ACHN (cell line): ENCODE data around the gene ARVCF.

Source experiments
- DNase-seq: peaks from one replicate; pipeline ENCODE4 v3.0.0-alpha.2; 2015
- in situ Hi-C: cut with HindIII; loops from 2 replicates; pipeline ENCODE4 v1.10.0; 2017; ENCODE audit warnings: low sequenced_read_pairs, low pct_ligation_motif_present, low pct_unique_long_range_greater_than_20kb

ARVCF gene

GRCh38 chr22:20016734-20017621 is at the start of gene ARVCF:
Gene ARVCF (minus strand): TSS chr22:20016823. CDS start chr22:19990794, 26,029 bp downstream.
- DNase-seq, result peak; percentile 84
- in situ Hi-C loops, result no loop called here

GRCh38 chr22:20065896-20066616 is 49.4 kb upstream of the ARVCF start:
- DNase-seq, result no peak
- in situ Hi-C loops, result no loop called here

- DNase-seq, result no peak
- in situ Hi-C loops, result no loop called here
Measured at GRCh38 chr22:20064545-20065262, 48.1 kb upstream of the ARVCF start.

- in situ Hi-C loops, result no loop called here
Measured at GRCh38 chr22:20064140-20064480, 47.5 kb upstream of the ARVCF start.

GRCh38 chr22:20063271-20064139 is 46.9 kb upstream of the ARVCF start:
- in situ Hi-C loops, result no loop called here
- DNase-seq, result no peak

More at GRCh38 chr22:20064140-20064480, 47.5 kb upstream of the ARVCF start:
- DNase-seq, result no peak

- in situ Hi-C loops, result no loop called here
- DNase-seq, result peak; percentile 65
Measured at GRCh38 chr22:20062766-20063083, 46.1 kb upstream of the ARVCF start.

- DNase-seq, result no peak
- in situ Hi-C loops, result no loop called here
Measured at GRCh38 chr22:20062043-20062765, 45.6 kb upstream of the ARVCF start.

- peak; percentile 48 for DNase-seq
- in situ Hi-C loops, result no loop called here
Measured at GRCh38 chr22:20061481-20061861, 44.8 kb upstream of the ARVCF start.

- in situ Hi-C loops, result no loop called here
- no peak for DNase-seq
Measured at GRCh38 chr22:20060700-20061480, 44.3 kb upstream of the ARVCF start.

GRCh38 chr22:20058989-20059770 is 42.6 kb upstream of the ARVCF start:
- no peak for DNase-seq
- in situ Hi-C loops, result no loop called here

- in situ Hi-C loops, result no loop called here
- DNase-seq, result no peak
Measured at GRCh38 chr22:20057596-20058268, 41.1 kb upstream of the ARVCF start.

- in situ Hi-C loops, result no loop called here
- no peak for DNase-seq
Measured at GRCh38 chr22:20056696-20057386, 40.2 kb upstream of the ARVCF start.

- in situ Hi-C loops, result no loop called here
- no peak for DNase-seq
Measured at GRCh38 chr22:20056161-20056560, 39.5 kb upstream of the ARVCF start.

GRCh38 chr22:20055654-20056053 is 39.0 kb upstream of the ARVCF start:
- in situ Hi-C loops, result no loop called here
- DNase-seq, result no peak

- no peak for DNase-seq
- in situ Hi-C loops, result no loop called here
Measured at GRCh38 chr22:20055144-20055543, 38.5 kb upstream of the ARVCF start.
